ENCODE data around the gene PRDM1.

DNA sequence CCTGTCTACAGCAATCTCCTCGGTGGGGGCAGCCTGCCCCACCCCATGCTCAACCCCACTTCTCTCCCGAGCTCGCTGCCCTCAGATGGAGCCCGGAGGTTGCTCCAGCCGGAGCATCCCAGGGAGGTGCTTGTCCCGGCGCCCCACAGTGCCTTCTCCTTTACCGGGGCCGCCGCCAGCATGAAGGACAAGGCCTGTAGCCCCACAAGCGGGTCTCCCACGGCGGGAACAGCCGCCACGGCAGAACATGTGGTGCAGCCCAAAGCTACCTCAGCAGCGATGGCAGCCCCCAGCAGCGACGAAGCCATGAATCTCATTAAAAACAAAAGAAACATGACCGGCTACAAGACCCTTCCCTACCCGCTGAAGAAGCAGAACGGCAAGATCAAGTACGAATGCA, 19.4 kb downstream of the PRDM1 start:
- TF ChIP-seq, protein P1, sequence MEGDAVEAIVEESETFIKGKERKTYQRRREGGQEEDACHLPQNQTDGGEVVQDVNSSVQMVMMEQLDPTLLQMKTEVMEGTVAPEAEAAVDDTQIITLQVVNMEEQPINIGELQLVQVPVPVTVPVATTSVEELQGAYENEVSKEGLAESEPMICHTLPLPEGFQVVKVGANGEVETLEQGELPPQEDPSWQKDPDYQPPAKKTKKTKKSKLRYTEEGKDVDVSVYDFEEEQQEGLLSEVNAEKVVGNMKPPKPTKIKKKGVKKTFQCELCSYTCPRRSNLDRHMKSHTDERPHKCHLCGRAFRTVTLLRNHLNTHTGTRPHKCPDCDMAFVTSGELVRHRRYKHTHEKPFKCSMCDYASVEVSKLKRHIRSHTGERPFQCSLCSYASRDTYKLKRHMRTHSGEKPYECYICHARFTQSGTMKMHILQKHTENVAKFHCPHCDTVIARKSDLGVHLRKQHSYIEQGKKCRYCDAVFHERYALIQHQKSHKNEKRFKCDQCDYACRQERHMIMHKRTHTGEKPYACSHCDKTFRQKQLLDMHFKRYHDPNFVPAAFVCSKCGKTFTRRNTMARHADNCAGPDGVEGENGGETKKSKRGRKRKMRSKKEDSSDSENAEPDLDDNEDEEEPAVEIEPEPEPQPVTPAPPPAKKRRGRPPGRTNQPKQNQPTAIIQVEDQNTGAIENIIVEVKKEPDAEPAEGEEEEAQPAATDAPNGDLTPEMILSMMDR (IDR thresholded peaks at IDR 0.05), result no peak
- TF ChIP-seq POLR2A (IDR thresholded peaks at IDR 0.05), result no peak

Data from esophagus squamous epithelium (tissue), 4 donors.